ENCODE measurements around the gene SPG11.
"Not testable (repeated sequence)": the region's sequence is repeated elsewhere in the genome, so short reads cannot be mapped to it uniquely, and the experiment has no call there.

The SPG11 gene, protein sequence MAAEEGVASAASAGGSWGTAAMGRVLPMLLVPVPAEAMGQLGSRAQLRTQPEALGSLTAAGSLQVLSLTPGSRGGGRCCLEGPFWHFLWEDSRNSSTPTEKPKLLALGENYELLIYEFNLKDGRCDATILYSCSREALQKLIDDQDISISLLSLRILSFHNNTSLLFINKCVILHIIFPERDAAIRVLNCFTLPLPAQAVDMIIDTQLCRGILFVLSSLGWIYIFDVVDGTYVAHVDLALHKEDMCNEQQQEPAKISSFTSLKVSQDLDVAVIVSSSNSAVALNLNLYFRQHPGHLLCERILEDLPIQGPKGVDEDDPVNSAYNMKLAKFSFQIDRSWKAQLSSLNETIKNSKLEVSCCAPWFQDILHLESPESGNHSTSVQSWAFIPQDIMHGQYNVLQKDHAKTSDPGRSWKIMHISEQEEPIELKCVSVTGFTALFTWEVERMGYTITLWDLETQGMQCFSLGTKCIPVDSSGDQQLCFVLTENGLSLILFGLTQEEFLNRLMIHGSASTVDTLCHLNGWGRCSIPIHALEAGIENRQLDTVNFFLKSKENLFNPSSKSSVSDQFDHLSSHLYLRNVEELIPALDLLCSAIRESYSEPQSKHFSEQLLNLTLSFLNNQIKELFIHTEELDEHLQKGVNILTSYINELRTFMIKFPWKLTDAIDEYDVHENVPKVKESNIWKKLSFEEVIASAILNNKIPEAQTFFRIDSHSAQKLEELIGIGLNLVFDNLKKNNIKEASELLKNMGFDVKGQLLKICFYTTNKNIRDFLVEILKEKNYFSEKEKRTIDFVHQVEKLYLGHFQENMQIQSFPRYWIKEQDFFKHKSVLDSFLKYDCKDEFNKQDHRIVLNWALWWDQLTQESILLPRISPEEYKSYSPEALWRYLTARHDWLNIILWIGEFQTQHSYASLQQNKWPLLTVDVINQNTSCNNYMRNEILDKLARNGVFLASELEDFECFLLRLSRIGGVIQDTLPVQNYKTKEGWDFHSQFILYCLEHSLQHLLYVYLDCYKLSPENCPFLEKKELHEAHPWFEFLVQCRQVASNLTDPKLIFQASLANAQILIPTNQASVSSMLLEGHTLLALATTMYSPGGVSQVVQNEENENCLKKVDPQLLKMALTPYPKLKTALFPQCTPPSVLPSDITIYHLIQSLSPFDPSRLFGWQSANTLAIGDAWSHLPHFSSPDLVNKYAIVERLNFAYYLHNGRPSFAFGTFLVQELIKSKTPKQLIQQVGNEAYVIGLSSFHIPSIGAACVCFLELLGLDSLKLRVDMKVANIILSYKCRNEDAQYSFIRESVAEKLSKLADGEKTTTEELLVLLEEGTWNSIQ (N-terminal part only)

DNA sequence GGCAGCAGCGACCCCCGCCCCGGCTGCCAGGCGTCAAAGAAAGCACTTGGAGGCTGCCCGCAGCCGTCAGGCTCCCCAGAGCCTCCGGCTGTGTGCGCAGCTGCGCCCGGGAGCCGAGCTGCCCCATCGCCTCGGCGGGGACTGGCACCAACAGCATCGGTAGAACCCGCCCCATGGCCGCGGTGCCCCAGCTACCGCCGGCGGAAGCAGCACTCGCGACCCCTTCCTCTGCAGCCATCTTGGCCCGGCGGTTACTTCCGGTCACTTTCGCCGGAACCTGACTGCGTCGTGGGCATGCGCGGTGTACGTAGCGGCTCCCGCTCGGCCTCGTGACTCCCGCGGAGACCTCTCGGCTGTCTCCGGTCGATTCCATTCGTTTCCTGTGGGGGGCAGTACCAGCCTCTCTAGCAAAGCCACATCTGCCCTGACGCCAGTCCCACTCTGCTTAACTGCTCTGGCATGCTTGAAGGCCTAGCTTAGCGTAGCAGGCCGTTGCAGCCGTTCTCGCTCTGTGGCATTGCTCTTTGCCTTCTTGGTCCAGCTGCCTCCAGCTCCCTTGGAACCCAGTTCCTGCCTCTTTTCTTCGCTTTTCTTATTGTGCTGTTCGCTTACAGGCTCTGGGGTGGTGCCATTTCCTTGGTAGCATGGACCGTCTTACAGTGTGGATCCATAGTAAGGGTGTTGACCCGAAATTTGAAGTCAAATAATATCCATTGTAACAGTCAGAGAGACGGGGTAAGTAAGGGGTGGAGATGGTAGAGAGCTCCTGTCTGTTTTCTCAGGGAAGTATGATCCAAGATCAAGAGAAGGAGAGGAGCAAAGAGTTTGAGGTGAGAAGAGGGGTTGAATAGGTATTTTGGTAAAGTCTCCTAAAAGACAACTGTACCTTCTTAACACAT, at the start of gene SPG11:
TSS of gene SPG11 (minus strand) at position 253 of the 899 bp plus-strand sequence. CDS start at position 238, 15 bp downstream.
- DNase-seq: peak; percentile 95

DNA sequence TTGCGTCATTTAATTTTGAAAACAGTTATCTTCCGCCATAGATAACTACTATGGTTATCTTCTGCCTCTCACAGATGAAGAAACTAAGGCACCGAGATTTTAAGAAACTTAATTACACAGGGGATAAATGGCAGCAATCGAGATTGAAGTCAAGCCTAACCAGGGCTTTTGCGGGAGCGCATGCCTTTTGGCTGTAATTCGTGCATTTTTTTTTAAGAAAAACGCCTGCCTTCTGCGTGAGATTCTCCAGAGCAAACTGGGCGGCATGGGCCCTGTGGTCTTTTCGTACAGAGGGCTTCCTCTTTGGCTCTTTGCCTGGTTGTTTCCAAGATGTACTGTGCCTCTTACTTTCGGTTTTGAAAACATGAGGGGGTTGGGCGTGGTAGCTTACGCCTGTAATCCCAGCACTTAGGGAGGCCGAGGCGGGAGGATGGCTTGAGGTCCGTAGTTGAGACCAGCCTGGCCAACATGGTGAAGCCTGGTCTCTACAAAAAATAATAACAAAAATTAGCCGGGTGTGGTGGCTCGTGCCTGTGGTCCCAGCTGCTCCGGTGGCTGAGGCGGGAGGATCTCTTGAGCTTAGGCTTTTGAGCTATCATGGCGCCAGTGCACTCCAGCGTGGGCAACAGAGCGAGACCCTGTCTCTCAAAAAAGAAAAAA, 49.0 kb upstream of the SPG11 start:
- peak; percentile 58 for DNase-seq

DNA sequence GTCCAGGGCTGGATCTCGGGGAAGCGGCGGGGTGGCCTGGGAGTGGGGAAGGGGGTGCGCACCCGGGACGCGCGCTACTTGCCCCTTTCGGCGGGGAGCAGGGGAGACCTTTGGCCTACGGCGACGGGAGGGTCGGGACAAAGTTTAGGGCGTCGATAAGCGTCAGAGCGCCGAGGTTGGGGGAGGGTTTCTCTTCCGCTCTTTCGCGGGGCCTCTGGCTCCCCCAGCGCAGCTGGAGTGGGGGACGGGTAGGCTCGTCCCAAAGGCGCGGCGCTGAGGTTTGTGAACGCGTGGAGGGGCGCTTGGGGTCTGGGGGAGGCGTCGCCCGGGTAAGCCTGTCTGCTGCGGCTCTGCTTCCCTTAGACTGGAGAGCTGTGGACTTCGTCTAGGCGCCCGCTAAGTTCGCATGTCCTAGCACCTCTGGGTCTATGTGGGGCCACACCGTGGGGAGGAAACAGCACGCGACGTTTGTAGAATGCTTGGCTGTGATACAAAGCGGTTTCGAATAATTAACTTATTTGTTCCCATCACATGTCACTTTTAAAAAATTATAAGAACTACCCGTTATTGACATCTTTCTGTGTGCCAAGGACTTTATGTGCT, 48.4 kb upstream of the SPG11 start:
- peak; percentile 58 for DNase-seq

DNA sequence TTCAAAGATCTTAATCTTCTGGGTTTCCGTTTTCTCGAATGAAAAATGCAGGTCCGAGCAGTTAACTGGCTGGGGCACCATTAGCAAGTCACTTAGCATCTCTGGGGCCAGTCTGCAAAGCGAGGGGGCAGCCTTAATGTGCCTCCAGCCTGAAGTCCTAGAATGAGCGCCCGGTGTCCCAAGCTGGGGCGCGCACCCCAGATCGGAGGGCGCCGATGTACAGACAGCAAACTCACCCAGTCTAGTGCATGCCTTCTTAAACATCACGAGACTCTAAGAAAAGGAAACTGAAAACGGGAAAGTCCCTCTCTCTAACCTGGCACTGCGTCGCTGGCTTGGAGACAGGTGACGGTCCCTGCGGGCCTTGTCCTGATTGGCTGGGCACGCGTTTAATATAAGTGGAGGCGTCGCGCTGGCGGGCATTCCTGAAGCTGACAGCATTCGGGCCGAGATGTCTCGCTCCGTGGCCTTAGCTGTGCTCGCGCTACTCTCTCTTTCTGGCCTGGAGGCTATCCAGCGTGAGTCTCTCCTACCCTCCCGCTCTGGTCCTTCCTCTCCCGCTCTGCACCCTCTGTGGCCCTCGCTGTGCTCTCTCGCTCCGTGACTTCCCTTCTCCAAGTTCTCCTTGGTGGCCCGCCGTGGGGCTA, 47.8 kb upstream of the SPG11 start, which contains the start of the genes B2M and PATL2:
TSS of gene B2M (plus strand) at position 422 of the 647 bp plus-strand sequence. CDS start at position 452, 30 bp downstream.
TSS of gene PATL2 (minus strand) at position 228 of the 647 bp plus-strand sequence. CDS start 34,833 bp downstream, outside the sequence.
- DNase-seq: peak; percentile 95

DNA sequence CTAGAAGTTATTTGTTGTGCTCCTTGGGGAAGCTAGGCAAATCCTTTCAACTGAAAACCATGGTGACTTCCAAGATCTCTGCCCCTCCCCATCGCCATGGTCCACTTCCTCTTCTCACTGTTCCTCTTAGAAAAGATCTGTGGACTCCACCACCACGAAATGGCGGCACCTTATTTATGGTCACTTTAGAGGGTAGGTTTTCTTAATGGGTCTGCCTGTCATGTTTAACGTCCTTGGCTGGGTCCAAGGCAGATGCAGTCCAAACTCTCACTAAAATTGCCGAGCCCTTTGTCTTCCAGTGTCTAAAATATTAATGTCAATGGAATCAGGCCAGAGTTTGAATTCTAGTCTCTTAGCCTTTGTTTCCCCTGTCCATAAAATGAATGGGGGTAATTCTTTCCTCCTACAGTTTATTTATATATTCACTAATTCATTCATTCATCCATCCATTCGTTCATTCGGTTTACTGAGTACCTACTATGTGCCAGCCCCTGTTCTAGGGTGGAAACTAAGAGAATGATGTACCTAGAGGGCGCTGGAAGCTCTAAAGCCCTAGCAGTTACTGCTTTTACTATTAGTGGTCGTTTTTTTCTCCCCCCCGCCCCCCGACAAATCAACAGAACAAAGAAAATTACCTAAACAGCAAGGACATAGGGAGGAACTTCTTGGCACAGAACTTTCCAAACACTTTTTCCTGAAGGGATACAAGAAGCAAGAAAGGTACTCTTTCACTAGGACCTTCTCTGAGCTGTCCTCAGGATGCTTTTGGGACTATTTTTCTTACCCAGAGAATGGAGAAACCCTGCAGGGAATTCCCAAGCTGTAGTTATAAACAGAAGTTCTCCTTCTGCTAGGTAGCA, 47.0 kb upstream of the SPG11 start:
- no peak for DNase-seq

DNA sequence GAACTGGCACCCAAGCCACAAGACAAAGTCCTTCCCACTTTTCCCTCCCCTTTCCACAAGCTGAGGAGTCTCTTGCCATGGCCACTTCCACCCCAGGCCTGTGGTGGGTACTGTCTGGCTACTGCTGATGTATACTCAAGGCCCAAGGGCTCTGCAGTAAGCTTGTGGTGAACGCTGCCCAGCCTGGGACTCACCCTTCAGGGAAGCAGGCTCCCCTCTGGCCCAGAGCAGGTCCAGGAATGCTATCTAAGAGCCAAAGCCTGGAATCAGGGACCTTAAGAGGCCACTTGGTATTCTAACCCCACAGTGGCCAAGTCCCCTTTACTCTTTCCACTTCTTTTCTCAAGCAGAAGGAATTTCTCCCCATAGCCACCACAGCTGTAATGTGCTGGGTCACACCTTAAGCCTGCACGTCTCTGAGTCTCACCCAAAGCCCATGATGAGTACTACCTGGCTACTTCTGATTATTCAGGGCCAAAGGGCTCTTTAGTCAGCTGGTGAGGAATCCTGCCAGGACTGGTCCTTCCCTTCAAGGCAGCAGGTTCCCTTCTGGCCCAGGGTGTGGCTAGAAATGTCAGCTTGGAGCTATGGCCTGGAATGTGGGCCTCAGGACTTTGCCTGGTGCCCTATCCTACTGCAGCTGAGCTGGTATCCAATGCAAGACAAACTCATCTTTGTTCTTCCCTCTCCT, 43.6 kb upstream of the SPG11 start:
- DNase-seq: no peak

DNA sequence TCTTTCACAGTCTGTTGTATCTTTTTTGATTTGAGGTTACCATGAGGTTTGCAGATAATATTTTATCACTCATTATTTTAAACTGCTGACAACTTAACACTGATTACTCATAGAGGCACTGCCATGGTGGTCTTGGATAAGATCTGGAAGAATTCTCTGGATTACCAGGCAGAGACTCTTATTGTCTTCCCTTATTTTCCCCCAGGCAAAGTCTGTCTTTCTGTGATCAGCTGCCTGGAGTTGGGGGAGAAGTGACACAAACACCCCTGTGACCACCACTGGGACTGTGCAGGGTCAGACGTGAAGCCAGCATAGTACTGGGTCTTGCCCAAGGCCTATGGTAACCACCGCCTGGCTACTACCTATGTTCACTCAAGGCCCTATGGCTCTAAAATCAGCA, 42.9 kb upstream of the SPG11 start:
- DNase-seq: no peak

DNA sequence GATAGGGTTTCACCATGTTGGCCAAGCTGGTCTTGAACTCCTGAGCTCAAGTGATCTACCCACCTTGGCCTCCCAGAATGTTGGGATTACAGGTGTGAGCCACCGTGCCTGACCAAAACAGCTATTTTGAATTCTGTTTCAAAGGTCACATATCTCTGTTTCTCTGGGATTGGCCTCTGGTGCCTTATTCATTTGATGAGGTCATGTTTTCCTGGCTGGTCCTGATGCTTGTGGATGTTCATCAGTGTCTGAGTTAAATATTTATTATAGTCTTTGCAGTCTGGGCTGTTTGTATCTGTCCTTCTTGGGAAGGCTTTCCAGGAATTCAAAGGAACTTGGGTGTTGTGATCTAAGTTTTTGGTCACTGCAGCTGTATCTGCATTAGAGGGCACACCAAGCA, 42.5 kb upstream of the SPG11 start:
- DNase-seq: no peak

DNA sequence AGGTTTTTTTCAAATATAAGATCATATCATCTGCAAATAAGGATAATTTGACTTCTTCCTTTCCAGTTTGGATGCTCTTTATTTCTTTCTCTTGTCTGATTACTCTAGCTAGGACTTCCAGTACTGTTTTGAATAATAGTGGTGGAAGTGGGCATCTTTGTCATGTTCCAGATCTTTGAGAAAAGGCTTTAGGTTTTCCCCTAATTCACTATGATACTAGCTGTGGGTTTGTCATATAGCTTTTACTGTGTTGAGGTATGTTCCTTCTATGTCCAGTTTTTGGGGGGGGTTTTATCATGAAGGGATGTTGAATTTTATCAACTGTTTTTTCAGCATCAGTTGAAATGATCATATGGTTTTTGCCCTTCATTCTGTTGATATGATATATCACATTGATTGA, 37.2 kb upstream of the SPG11 start:
- DNase-seq: not testable (repeated sequence)

DNA sequence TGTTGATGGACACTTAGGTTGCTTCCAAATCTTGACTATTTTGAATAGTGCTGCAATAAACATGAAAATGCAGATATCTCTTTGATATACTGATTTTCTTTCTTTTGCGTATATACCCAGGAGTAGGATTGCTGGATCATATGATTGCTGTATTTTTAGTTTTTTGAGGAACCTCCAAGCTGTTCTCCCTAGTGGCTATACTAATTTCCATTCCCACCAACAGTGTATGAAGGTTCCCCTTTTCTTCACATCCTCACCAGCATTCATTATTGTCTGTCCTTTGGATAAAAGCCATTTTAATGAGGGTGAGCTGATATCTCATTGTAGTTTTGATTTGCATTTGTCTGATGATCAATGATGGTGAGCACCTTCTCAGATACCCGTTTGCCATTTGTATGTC, 35.2 kb upstream of the SPG11 start:
- no peak for DNase-seq

DNA sequence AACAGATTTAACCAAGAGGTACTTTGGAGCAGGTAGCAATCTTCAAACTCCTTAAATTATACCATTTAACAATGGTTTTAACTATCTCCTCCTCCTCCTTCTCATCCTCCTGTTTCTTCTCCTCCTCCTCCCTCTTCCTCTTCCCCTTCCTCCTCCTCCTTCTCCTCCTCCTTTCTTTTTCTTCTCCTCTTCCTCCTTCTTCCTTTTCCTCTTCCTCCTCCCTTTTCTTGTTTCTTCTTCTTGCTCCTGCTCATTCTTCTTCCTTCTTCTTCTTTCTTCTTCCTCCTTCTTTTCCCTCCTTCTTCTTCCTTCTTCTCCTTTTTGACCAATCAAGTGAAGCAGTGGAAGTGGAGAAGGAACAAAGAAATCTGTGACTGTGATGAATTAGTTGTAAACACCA, 33.6 kb upstream of the SPG11 start:
- no peak for DNase-seq

DNA sequence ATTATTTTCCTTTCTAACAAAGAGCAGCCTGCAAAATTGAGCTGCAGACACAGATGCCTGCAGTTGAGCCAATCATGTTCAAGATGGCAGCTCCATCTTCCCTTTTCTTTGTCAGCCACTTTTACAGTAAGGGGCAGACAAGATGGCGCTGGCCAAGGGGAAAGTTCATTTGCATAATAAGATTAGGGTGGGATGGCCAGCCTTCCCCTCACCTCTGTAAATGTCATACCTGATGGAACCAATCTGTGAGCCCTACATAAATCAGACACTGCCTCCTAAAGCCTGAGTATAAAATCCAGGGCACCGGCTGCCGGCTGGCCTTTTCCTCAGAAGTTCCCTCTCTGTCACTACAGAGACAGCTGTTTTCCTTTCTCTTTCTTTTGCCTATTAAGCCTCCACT, 31.8 kb upstream of the SPG11 start:
- DNase-seq: no peak

DNA sequence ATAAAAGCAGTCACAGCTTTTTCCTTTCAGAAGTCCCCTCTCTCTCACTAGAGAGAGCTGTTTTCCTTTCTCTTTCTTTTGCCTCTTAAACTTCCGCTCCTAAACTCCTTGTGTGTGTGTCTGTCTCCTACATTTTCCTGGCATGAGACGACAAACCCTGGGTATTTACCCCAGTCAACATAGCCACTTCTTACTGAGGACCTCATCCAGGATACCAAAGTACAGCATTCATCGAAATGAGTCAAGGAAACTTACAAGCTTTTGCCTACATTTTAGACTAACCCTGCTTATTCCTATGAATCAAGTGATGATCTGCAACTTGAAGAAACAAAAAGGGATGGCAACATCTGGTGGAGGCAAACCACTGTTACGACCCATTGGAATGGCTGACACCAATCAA, 31.0 kb upstream of the SPG11 start:
- no peak for DNase-seq

DNA sequence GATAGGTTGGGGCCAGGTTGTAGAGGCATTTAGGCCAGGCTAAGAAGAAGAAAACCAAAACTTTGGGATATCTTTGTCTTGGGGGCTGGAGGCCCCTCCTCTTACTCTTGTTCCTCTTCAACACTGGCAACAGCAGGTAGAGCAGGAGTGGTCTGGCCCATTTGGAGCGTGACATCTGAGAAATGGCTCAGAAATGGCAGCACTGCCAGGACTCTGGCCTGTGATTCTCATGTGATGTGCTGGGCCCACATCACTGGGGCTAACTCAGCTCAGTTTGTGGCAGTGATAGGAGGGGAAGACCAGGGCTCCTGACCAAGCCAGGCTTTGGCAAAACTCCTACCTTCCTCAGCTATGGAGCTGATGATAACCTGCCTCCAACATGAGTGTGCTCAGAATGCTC, 29.2 kb upstream of the SPG11 start:
- no peak for DNase-seq

DNA sequence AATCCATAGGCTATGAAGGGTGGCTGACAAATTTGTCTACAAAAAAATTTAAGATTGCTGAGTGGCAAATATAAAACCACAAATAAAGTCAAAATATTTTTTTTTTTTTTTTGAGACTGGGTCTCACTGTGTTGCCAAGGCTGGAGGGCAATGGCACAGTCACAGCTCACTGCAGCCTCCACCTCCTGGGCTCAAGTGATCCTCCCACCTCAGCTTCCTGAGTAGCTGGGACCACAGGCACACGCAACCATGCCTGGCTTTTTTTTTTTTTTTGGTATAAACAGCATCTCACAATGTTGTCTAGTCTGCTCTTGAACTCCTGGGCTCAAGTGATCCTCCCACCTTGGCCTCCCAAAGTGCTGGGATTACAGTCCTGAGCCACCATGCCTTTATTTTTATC, 26.8 kb upstream of the SPG11 start:
- DNase-seq: not testable (repeated sequence)

DNA sequence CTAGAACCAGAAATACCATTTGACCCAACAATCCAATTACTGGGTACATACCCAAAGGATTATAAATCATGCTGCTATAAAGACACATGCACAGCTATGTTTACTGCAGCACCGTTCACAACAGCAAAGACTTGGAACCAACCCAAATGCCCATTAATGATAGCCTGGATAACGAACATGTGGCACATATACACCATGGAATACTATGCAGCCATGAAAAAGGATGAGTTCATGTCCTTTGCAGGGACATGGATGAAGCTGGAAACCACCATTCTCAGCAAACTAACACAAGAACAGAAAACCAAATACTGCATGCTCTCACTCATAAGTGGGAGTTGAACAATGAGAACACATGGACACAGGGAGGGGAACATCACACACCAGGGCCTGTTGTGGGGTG, 25.9 kb upstream of the SPG11 start:
- not testable (repeated sequence) for DNase-seq

DNA sequence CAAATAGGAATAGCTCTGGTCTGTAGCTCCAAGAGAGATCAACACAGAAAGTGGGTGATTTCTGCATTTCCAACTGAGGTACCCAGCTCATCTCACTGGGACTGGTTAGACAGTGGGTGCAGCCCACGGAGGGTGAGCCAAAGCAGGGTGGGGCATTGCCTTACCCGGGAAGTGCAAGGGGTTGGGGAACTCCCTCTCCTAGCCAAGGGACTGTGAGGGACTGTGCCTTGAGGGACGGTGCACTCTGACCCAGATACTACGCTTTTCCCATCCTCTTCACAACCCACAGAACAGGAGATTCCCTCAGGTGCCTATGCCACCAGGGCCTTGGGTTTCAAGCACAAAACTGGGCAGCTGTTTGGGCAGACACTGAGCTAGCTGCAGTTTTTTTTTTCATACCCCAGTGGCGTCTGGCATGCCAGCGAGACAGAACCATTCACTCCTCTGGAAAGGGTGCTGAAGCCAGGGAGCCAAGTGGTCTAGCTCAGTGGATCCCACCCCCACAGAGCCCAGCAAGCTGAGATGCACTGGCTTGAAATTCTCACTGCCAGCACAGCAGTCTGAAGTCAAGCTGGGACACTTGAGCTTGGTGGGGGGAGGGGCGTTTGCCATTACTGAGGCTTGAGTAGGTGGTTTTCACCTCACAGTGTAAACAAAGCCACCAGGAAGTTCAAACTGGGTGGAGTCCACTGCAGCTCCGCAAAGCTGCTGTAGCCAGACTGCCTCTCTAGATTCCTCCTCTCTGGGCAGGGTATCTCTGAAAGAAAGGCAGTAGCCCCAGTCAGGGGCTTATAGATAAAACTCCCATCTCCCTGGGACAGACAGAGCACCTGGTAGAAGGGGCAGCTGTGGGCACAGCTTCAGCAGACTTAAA, 19.6 kb upstream of the SPG11 start:
- DNase-seq: not testable (repeated sequence)
